ENCODE data around the gene SLC48A1.

Gene SLC48A1

DNA sequence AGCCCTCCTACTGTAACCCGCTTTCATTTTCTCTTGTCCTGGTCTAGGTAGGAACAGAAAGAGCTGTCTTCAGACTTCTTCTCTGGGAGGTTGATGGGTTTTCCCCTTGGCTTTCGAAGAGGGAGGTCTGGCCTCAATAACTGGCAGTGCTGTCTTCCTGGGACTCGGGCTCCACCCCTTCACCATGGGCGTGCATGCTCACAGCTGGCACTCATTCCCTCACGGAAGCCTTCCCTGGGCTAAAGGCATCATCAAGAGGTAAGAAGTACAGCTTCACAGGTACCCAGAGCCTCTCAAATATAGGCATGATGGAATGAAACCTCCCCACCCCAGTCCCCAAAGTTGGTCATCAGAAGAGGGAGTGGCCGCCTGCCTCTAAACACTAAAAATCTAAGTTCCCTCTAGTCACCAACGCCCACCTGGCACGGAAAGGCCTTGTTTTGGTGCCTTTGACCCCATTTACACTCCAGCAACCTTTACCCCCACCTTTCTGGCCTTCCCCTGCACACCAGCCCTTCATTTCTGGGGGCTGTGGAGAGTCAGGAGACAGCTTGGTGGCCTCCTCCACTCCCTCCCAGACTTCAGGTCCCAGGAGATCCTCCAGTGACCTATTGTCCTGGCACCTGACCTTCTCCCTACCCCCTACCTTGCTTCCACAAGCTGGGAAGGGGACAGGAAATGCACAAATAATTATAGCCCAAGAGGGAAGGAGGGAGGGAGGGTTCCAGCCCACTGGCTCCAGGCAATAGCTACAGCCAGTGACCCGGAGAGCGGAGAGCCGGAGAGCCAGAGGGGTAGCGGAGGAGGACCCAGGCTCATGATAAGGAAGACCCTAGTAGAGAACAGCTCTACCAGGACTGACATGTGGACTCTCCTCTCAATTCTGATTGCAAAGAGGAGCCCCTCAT, 17.1 kb upstream of the SLC48A1 start:
- peak; percentile 81 for DNase-seq (ENCODE audit: extremely low spot score)
- ChIA-PET POLR2A (interaction anchor here (0.9 kb wide), 1 partner anchor 15 kb away, joined by 5 read pairs; no protein-coding TSS in a partner anchor), CTCF (interaction anchor here (1.0 to 14.5 kb wide), 15 partner anchors 14 to 591 kb away, joined by 3 to 448 read pairs (median 5); partner anchors contain the start of gene SLC48A1)
- TF ChIP-seq, protein P1, sequence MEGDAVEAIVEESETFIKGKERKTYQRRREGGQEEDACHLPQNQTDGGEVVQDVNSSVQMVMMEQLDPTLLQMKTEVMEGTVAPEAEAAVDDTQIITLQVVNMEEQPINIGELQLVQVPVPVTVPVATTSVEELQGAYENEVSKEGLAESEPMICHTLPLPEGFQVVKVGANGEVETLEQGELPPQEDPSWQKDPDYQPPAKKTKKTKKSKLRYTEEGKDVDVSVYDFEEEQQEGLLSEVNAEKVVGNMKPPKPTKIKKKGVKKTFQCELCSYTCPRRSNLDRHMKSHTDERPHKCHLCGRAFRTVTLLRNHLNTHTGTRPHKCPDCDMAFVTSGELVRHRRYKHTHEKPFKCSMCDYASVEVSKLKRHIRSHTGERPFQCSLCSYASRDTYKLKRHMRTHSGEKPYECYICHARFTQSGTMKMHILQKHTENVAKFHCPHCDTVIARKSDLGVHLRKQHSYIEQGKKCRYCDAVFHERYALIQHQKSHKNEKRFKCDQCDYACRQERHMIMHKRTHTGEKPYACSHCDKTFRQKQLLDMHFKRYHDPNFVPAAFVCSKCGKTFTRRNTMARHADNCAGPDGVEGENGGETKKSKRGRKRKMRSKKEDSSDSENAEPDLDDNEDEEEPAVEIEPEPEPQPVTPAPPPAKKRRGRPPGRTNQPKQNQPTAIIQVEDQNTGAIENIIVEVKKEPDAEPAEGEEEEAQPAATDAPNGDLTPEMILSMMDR (IDR thresholded peaks at IDR 0.05; ENCODE audit: control extremely low read depth, extremely low read depth, low read depth, missing control alignments): no peak

DNA sequence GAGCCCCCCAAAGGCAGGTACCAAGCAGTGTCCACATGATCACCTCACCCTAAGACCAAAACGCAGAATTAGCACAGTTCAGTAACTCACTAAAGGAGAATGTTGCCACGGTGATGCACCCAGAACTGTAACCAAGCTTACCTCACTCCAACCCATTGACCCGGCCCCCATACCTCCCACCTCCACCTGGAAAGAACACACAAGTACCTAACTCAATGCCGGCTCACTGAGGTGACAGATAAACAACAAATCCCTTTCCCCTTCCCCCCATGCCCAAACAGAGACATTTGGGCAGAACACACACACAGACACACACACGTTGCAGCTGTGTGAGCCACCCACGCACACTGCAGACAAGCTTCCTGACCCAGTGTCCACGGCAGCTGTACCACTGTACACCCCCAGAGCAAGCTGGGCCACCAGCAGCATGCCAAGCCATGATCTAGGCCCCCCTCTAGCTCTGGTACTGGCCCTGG, 15.6 kb upstream of the SLC48A1 start:
- ChIA-PET POLR2A (interaction anchor here (0.6 kb wide), 1 partner anchor 334 kb away, joined by 3 read pairs; no protein-coding TSS in a partner anchor), CTCF (interaction anchor here (0.8 to 14.5 kb wide), 11 partner anchors 8 to 106 kb away, joined by 3 to 448 read pairs (median 6); partner anchors contain the start of genes ENDOU and SLC48A1)
- TF ChIP-seq, protein P1 (IDR thresholded peaks at IDR 0.05; ENCODE audit: control extremely low read depth, extremely low read depth, low read depth, missing control alignments): no peak
- DNase-seq (ENCODE audit: extremely low spot score): no peak

DNA sequence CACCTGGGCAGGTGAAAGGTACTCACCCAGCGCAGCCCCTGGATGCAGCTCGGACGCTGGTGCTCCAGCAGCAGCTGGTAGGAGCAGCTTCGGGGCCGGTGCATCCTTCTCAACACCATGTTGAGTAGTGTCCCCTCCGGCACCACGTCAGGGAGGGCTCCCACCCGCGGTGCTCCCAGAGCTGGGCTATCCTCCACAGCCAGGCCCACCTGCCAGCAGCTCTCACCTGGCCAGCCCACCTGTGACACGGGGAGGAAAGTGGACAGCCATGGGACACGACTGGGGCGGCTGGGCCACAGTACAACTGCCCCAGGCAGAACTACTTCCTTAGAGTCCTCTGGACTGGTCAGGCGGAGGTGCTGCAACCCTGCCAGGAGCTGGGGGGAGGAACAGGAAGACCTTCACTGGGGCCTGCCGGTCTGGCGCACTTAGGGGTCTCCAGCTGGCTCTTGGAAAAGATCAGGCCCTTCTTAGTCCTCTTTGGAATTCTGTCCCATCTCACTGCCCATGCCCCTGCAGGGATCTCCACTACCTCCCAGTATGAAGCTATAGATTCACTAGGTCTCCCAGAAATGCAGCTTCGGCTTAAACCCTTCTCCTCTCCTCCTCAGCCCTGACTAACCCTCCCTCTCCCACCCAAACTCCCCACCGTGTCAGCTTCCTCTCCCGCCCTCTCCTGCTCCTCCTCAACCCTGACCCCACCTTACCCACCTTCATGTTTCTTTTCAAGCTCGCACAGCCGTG, 15.0 kb upstream of the SLC48A1 start:
- CTCF ChIA-PET: interaction anchor here (0.6 to 14.5 kb wide), 14 partner anchors 9 to 106 kb away, joined by 3 to 448 read pairs (median 5); partner anchors contain the start of genes ENDOU and SLC48A1
- TF ChIP-seq, protein P1 (IDR thresholded peaks at IDR 0.05; ENCODE audit: control extremely low read depth, extremely low read depth, low read depth, missing control alignments): no peak
- POLR2A ChIA-PET: interaction anchor here (0.6 to 1.0 kb wide), 2 partner anchors 78 to 333 kb away, joined by 3 to 5 read pairs; no protein-coding TSS in a partner anchor
- DNase-seq (ENCODE audit: extremely low spot score): no peak

DNA sequence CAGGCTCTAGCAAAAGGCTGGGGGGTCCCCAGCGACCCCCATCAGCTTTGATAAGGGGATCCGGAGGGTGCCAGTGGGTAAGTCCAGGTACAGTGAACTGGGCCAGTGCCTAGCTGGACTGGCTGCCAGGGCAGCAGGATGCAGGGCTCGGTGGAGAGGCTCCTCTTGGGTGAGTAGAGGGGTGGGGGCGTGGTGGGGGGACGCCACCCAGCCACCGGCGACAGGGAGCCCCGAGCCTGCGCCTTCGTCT, 14.5 kb upstream of the SLC48A1 start:
- CTCF ChIA-PET: interaction anchor here (0.6 to 14.5 kb wide), 14 partner anchors 9 to 107 kb away, joined by 3 to 448 read pairs (median 5); partner anchors contain the start of genes ENDOU and SLC48A1

DNA sequence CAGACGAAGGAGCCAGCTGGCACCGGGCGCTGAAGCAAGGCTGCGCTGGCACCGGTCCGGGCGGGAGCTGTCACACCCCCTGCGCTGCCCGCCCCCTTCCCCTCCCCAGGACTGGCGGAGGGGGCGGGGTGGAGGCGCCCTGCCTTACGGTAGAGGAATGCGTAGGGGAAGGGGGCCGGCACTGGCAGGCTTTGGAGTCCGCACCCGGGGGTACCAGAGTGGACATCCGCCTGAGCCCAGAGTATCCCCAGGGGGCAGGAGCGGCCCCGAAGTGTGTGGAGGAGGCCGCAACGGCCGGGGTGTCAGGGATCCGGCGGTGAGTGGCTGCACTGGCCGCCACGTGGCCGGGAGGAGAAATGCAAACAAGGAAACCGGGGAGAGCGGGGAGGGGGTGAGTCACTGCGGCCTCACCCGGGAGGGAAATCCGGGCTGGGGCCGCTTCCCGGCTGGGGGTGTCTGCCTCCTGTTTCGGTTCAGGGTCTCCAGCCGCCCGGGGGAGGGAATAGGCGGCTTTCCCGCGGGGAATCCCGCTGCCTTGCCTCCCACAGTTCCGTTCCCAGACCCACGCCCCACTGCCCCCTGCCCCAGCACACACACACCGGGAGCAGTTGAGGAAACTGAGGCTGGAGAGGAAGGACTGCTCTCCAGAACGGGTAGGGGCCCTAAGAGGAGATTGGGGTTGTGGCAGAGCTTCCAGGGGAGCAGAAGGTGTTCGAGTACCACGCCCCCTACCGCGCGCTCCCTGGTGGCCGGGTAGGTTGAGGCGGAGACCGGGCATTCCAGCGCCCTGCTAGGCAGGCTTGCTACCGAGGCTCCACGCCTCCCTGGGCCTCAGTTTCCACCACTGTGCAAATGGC, 14.0 kb upstream of the SLC48A1 start, which contains the start of gene RAPGEF3:
Gene RAPGEF3, minus strand, starts transcription at position 47 of the 857 bp plus-strand sequence. CDS start 324 bp downstream, outside the sequence.
- TF ChIP-seq, protein P1 (IDR thresholded peaks at IDR 0.05; ENCODE audit: control extremely low read depth, extremely low read depth, low read depth, missing control alignments): peak; percentile 68
- CTCF ChIA-PET: interaction anchor here (0.6 to 14.5 kb wide), 15 partner anchors 9 to 107 kb away, joined by 3 to 448 read pairs (median 5); partner anchors contain the start of genes ENDOU and SLC48A1

More for the DNA sequence above, 14.5 kb upstream of the SLC48A1 start:
- TF ChIP-seq, protein P1 (IDR thresholded peaks at IDR 0.05; ENCODE audit: control extremely low read depth, extremely low read depth, low read depth, missing control alignments): no peak
- DNase-seq (ENCODE audit: extremely low spot score): no peak
- POLR2A ChIA-PET: interaction anchor here (1.0 kb wide), 1 partner anchor 77 kb away, joined by 5 read pairs; no protein-coding TSS in a partner anchor

More for the DNA sequence above, 14.0 kb upstream of the SLC48A1 start, which contains the start of gene RAPGEF3:
- DNase-seq (ENCODE audit: extremely low spot score): peak; percentile 86
- POLR2A ChIA-PET: interaction anchor here (1.0 kb wide), 1 partner anchor 77 kb away, joined by 5 read pairs; no protein-coding TSS in a partner anchor

Data from GM10248 (cell line).